NCI-H82 treated with DMSO at 0.1 percent for 48 hours (cell line): ENCODE data around the gene AK5.
"Not testable (repeated sequence)": the region's sequence is repeated elsewhere in the genome, so short reads cannot be mapped to it uniquely, and the experiment has no call there.

Experiments used
- DNase-seq: peaks from one replicate; lab custom pipeline; 2025; ENCODE audit not compliant: unreplicated experiment; lab: John Stamatoyannopoulos, UW

The AK5 gene

GRCh38 chr1:77283701-77284425 lies 2.0 kb downstream of the AK5 start:
- no peak for DNase-seq

GRCh38 chr1:77287535-77287934 lies 5.7 kb downstream of the AK5 start:
- no peak for DNase-seq

GRCh38 chr1:77288275-77288674 lies 6.5 kb downstream of the AK5 start:
- DNase-seq, result no peak

GRCh38 chr1:77290576-77290975 lies 8.8 kb downstream of the AK5 start:
- no peak for DNase-seq

GRCh38 chr1:77292551-77292950 lies 10.7 kb downstream of the AK5 start:
- DNase-seq, result no peak

GRCh38 chr1:77300566-77300965 lies 18.7 kb downstream of the AK5 start:
- no peak for DNase-seq

- DNase-seq, result no peak
These were observed 21.6 kb downstream of the AK5 start for GRCh38 chr1:77303387-77303786.

- DNase-seq, result no peak
These were observed 27.2 kb downstream of the AK5 start for GRCh38 chr1:77308889-77309621.

GRCh38 chr1:77310924-77311323 lies 29.1 kb downstream of the AK5 start:
- DNase-seq, result no peak

GRCh38 chr1:77312364-77312763 lies 30.5 kb downstream of the AK5 start:
- DNase-seq, result not testable (repeated sequence)

- DNase-seq, result no peak
These were observed 31.7 kb downstream of the AK5 start for GRCh38 chr1:77313491-77313890.

GRCh38 chr1:77316006-77316405 lies 34.2 kb downstream of the AK5 start:
- DNase-seq, result no peak

GRCh38 chr1:77316966-77317365 lies 35.1 kb downstream of the AK5 start:
- DNase-seq, result no peak

GRCh38 chr1:77319036-77319705 lies 37.4 kb downstream of the AK5 start:
- DNase-seq, result no peak

- no peak for DNase-seq
These were observed 40.5 kb downstream of the AK5 start for GRCh38 chr1:77322061-77322900.

- no peak for DNase-seq
These were observed 51.7 kb downstream of the AK5 start for GRCh38 chr1:77333501-77333900.

GRCh38 chr1:77336729-77337128 lies 54.9 kb downstream of the AK5 start:
- DNase-seq, result no peak

- DNase-seq, result no peak
These were observed 57.5 kb downstream of the AK5 start for GRCh38 chr1:77339326-77339725.

- no peak for DNase-seq
These were observed 59.4 kb downstream of the AK5 start for GRCh38 chr1:77341195-77341594.

GRCh38 chr1:77342745-77343144 lies 60.9 kb downstream of the AK5 start:
- DNase-seq, result no peak

- no peak for DNase-seq
These were observed 65.8 kb downstream of the AK5 start for GRCh38 chr1:77347646-77348045.
